Measurements from ENCODE around the gene SPG11.
A peak's percentile ranks its signal among the peaks of the same experiment; 100 is the strongest.
"Not testable (repeated sequence)": the region's sequence is repeated elsewhere in the genome, so short reads cannot be mapped to it uniquely, and the experiment has no call there.

The SPG11 gene, protein sequence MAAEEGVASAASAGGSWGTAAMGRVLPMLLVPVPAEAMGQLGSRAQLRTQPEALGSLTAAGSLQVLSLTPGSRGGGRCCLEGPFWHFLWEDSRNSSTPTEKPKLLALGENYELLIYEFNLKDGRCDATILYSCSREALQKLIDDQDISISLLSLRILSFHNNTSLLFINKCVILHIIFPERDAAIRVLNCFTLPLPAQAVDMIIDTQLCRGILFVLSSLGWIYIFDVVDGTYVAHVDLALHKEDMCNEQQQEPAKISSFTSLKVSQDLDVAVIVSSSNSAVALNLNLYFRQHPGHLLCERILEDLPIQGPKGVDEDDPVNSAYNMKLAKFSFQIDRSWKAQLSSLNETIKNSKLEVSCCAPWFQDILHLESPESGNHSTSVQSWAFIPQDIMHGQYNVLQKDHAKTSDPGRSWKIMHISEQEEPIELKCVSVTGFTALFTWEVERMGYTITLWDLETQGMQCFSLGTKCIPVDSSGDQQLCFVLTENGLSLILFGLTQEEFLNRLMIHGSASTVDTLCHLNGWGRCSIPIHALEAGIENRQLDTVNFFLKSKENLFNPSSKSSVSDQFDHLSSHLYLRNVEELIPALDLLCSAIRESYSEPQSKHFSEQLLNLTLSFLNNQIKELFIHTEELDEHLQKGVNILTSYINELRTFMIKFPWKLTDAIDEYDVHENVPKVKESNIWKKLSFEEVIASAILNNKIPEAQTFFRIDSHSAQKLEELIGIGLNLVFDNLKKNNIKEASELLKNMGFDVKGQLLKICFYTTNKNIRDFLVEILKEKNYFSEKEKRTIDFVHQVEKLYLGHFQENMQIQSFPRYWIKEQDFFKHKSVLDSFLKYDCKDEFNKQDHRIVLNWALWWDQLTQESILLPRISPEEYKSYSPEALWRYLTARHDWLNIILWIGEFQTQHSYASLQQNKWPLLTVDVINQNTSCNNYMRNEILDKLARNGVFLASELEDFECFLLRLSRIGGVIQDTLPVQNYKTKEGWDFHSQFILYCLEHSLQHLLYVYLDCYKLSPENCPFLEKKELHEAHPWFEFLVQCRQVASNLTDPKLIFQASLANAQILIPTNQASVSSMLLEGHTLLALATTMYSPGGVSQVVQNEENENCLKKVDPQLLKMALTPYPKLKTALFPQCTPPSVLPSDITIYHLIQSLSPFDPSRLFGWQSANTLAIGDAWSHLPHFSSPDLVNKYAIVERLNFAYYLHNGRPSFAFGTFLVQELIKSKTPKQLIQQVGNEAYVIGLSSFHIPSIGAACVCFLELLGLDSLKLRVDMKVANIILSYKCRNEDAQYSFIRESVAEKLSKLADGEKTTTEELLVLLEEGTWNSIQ (N-terminal part only)

DNA sequence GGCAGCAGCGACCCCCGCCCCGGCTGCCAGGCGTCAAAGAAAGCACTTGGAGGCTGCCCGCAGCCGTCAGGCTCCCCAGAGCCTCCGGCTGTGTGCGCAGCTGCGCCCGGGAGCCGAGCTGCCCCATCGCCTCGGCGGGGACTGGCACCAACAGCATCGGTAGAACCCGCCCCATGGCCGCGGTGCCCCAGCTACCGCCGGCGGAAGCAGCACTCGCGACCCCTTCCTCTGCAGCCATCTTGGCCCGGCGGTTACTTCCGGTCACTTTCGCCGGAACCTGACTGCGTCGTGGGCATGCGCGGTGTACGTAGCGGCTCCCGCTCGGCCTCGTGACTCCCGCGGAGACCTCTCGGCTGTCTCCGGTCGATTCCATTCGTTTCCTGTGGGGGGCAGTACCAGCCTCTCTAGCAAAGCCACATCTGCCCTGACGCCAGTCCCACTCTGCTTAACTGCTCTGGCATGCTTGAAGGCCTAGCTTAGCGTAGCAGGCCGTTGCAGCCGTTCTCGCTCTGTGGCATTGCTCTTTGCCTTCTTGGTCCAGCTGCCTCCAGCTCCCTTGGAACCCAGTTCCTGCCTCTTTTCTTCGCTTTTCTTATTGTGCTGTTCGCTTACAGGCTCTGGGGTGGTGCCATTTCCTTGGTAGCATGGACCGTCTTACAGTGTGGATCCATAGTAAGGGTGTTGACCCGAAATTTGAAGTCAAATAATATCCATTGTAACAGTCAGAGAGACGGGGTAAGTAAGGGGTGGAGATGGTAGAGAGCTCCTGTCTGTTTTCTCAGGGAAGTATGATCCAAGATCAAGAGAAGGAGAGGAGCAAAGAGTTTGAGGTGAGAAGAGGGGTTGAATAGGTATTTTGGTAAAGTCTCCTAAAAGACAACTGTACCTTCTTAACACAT, at the start of gene SPG11:
Gene SPG11, minus strand, starts transcription at position 253 of the 899 bp plus-strand sequence. Its CDS starts 15 bp downstream, at position 238.
- DNase-seq = peak; percentile 92

DNA sequence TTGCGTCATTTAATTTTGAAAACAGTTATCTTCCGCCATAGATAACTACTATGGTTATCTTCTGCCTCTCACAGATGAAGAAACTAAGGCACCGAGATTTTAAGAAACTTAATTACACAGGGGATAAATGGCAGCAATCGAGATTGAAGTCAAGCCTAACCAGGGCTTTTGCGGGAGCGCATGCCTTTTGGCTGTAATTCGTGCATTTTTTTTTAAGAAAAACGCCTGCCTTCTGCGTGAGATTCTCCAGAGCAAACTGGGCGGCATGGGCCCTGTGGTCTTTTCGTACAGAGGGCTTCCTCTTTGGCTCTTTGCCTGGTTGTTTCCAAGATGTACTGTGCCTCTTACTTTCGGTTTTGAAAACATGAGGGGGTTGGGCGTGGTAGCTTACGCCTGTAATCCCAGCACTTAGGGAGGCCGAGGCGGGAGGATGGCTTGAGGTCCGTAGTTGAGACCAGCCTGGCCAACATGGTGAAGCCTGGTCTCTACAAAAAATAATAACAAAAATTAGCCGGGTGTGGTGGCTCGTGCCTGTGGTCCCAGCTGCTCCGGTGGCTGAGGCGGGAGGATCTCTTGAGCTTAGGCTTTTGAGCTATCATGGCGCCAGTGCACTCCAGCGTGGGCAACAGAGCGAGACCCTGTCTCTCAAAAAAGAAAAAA, 49.0 kb upstream of the SPG11 start:
- DNase-seq = peak; percentile 56

DNA sequence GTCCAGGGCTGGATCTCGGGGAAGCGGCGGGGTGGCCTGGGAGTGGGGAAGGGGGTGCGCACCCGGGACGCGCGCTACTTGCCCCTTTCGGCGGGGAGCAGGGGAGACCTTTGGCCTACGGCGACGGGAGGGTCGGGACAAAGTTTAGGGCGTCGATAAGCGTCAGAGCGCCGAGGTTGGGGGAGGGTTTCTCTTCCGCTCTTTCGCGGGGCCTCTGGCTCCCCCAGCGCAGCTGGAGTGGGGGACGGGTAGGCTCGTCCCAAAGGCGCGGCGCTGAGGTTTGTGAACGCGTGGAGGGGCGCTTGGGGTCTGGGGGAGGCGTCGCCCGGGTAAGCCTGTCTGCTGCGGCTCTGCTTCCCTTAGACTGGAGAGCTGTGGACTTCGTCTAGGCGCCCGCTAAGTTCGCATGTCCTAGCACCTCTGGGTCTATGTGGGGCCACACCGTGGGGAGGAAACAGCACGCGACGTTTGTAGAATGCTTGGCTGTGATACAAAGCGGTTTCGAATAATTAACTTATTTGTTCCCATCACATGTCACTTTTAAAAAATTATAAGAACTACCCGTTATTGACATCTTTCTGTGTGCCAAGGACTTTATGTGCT, 48.4 kb upstream of the SPG11 start:
- DNase-seq = peak; percentile 59

DNA sequence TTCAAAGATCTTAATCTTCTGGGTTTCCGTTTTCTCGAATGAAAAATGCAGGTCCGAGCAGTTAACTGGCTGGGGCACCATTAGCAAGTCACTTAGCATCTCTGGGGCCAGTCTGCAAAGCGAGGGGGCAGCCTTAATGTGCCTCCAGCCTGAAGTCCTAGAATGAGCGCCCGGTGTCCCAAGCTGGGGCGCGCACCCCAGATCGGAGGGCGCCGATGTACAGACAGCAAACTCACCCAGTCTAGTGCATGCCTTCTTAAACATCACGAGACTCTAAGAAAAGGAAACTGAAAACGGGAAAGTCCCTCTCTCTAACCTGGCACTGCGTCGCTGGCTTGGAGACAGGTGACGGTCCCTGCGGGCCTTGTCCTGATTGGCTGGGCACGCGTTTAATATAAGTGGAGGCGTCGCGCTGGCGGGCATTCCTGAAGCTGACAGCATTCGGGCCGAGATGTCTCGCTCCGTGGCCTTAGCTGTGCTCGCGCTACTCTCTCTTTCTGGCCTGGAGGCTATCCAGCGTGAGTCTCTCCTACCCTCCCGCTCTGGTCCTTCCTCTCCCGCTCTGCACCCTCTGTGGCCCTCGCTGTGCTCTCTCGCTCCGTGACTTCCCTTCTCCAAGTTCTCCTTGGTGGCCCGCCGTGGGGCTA, 47.8 kb upstream of the SPG11 start, which contains the start of the genes B2M and PATL2:
Gene B2M, plus strand, starts transcription at position 422 of the 647 bp plus-strand sequence. Its CDS starts 30 bp downstream, at position 452.
Gene PATL2, minus strand, starts transcription at position 228 of the 647 bp plus-strand sequence. CDS start 34,833 bp downstream, outside the sequence.
- DNase-seq = peak; percentile 91

DNA sequence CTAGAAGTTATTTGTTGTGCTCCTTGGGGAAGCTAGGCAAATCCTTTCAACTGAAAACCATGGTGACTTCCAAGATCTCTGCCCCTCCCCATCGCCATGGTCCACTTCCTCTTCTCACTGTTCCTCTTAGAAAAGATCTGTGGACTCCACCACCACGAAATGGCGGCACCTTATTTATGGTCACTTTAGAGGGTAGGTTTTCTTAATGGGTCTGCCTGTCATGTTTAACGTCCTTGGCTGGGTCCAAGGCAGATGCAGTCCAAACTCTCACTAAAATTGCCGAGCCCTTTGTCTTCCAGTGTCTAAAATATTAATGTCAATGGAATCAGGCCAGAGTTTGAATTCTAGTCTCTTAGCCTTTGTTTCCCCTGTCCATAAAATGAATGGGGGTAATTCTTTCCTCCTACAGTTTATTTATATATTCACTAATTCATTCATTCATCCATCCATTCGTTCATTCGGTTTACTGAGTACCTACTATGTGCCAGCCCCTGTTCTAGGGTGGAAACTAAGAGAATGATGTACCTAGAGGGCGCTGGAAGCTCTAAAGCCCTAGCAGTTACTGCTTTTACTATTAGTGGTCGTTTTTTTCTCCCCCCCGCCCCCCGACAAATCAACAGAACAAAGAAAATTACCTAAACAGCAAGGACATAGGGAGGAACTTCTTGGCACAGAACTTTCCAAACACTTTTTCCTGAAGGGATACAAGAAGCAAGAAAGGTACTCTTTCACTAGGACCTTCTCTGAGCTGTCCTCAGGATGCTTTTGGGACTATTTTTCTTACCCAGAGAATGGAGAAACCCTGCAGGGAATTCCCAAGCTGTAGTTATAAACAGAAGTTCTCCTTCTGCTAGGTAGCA, 47.0 kb upstream of the SPG11 start:
- no peak for DNase-seq

DNA sequence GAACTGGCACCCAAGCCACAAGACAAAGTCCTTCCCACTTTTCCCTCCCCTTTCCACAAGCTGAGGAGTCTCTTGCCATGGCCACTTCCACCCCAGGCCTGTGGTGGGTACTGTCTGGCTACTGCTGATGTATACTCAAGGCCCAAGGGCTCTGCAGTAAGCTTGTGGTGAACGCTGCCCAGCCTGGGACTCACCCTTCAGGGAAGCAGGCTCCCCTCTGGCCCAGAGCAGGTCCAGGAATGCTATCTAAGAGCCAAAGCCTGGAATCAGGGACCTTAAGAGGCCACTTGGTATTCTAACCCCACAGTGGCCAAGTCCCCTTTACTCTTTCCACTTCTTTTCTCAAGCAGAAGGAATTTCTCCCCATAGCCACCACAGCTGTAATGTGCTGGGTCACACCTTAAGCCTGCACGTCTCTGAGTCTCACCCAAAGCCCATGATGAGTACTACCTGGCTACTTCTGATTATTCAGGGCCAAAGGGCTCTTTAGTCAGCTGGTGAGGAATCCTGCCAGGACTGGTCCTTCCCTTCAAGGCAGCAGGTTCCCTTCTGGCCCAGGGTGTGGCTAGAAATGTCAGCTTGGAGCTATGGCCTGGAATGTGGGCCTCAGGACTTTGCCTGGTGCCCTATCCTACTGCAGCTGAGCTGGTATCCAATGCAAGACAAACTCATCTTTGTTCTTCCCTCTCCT, 43.6 kb upstream of the SPG11 start:
- no peak for DNase-seq

DNA sequence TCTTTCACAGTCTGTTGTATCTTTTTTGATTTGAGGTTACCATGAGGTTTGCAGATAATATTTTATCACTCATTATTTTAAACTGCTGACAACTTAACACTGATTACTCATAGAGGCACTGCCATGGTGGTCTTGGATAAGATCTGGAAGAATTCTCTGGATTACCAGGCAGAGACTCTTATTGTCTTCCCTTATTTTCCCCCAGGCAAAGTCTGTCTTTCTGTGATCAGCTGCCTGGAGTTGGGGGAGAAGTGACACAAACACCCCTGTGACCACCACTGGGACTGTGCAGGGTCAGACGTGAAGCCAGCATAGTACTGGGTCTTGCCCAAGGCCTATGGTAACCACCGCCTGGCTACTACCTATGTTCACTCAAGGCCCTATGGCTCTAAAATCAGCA, 42.9 kb upstream of the SPG11 start:
- no peak for DNase-seq

DNA sequence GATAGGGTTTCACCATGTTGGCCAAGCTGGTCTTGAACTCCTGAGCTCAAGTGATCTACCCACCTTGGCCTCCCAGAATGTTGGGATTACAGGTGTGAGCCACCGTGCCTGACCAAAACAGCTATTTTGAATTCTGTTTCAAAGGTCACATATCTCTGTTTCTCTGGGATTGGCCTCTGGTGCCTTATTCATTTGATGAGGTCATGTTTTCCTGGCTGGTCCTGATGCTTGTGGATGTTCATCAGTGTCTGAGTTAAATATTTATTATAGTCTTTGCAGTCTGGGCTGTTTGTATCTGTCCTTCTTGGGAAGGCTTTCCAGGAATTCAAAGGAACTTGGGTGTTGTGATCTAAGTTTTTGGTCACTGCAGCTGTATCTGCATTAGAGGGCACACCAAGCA, 42.5 kb upstream of the SPG11 start:
- DNase-seq = no peak

DNA sequence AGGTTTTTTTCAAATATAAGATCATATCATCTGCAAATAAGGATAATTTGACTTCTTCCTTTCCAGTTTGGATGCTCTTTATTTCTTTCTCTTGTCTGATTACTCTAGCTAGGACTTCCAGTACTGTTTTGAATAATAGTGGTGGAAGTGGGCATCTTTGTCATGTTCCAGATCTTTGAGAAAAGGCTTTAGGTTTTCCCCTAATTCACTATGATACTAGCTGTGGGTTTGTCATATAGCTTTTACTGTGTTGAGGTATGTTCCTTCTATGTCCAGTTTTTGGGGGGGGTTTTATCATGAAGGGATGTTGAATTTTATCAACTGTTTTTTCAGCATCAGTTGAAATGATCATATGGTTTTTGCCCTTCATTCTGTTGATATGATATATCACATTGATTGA, 37.2 kb upstream of the SPG11 start:
- DNase-seq = not testable (repeated sequence)

DNA sequence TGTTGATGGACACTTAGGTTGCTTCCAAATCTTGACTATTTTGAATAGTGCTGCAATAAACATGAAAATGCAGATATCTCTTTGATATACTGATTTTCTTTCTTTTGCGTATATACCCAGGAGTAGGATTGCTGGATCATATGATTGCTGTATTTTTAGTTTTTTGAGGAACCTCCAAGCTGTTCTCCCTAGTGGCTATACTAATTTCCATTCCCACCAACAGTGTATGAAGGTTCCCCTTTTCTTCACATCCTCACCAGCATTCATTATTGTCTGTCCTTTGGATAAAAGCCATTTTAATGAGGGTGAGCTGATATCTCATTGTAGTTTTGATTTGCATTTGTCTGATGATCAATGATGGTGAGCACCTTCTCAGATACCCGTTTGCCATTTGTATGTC, 35.2 kb upstream of the SPG11 start:
- no peak for DNase-seq

DNA sequence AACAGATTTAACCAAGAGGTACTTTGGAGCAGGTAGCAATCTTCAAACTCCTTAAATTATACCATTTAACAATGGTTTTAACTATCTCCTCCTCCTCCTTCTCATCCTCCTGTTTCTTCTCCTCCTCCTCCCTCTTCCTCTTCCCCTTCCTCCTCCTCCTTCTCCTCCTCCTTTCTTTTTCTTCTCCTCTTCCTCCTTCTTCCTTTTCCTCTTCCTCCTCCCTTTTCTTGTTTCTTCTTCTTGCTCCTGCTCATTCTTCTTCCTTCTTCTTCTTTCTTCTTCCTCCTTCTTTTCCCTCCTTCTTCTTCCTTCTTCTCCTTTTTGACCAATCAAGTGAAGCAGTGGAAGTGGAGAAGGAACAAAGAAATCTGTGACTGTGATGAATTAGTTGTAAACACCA, 33.6 kb upstream of the SPG11 start:
- no peak for DNase-seq

DNA sequence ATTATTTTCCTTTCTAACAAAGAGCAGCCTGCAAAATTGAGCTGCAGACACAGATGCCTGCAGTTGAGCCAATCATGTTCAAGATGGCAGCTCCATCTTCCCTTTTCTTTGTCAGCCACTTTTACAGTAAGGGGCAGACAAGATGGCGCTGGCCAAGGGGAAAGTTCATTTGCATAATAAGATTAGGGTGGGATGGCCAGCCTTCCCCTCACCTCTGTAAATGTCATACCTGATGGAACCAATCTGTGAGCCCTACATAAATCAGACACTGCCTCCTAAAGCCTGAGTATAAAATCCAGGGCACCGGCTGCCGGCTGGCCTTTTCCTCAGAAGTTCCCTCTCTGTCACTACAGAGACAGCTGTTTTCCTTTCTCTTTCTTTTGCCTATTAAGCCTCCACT, 31.8 kb upstream of the SPG11 start:
- no peak for DNase-seq

DNA sequence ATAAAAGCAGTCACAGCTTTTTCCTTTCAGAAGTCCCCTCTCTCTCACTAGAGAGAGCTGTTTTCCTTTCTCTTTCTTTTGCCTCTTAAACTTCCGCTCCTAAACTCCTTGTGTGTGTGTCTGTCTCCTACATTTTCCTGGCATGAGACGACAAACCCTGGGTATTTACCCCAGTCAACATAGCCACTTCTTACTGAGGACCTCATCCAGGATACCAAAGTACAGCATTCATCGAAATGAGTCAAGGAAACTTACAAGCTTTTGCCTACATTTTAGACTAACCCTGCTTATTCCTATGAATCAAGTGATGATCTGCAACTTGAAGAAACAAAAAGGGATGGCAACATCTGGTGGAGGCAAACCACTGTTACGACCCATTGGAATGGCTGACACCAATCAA, 31.0 kb upstream of the SPG11 start:
- no peak for DNase-seq

DNA sequence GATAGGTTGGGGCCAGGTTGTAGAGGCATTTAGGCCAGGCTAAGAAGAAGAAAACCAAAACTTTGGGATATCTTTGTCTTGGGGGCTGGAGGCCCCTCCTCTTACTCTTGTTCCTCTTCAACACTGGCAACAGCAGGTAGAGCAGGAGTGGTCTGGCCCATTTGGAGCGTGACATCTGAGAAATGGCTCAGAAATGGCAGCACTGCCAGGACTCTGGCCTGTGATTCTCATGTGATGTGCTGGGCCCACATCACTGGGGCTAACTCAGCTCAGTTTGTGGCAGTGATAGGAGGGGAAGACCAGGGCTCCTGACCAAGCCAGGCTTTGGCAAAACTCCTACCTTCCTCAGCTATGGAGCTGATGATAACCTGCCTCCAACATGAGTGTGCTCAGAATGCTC, 29.2 kb upstream of the SPG11 start:
- no peak for DNase-seq

DNA sequence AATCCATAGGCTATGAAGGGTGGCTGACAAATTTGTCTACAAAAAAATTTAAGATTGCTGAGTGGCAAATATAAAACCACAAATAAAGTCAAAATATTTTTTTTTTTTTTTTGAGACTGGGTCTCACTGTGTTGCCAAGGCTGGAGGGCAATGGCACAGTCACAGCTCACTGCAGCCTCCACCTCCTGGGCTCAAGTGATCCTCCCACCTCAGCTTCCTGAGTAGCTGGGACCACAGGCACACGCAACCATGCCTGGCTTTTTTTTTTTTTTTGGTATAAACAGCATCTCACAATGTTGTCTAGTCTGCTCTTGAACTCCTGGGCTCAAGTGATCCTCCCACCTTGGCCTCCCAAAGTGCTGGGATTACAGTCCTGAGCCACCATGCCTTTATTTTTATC, 26.8 kb upstream of the SPG11 start:
- DNase-seq = not testable (repeated sequence)

DNA sequence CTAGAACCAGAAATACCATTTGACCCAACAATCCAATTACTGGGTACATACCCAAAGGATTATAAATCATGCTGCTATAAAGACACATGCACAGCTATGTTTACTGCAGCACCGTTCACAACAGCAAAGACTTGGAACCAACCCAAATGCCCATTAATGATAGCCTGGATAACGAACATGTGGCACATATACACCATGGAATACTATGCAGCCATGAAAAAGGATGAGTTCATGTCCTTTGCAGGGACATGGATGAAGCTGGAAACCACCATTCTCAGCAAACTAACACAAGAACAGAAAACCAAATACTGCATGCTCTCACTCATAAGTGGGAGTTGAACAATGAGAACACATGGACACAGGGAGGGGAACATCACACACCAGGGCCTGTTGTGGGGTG, 25.9 kb upstream of the SPG11 start:
- DNase-seq = not testable (repeated sequence)

DNA sequence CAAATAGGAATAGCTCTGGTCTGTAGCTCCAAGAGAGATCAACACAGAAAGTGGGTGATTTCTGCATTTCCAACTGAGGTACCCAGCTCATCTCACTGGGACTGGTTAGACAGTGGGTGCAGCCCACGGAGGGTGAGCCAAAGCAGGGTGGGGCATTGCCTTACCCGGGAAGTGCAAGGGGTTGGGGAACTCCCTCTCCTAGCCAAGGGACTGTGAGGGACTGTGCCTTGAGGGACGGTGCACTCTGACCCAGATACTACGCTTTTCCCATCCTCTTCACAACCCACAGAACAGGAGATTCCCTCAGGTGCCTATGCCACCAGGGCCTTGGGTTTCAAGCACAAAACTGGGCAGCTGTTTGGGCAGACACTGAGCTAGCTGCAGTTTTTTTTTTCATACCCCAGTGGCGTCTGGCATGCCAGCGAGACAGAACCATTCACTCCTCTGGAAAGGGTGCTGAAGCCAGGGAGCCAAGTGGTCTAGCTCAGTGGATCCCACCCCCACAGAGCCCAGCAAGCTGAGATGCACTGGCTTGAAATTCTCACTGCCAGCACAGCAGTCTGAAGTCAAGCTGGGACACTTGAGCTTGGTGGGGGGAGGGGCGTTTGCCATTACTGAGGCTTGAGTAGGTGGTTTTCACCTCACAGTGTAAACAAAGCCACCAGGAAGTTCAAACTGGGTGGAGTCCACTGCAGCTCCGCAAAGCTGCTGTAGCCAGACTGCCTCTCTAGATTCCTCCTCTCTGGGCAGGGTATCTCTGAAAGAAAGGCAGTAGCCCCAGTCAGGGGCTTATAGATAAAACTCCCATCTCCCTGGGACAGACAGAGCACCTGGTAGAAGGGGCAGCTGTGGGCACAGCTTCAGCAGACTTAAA, 19.6 kb upstream of the SPG11 start:
- DNase-seq = peak; percentile 52
